Progenitor cell of endocrine pancreas (in vitro differentiated cells): ENCODE measurements around the gene TSR3. TPM values are rescaled to one million over a fixed set of nuclear protein-coding genes. Genes with fewer than 3 reads are reported as not detected.

ENCODE experiments used
- DNase-seq: peaks from one replicate; pipeline ENCODE4 v3.0.0; 2021; ENCODE audit warnings: low spot score; ENCODE audit not compliant: unreplicated experiment
- H3K27ac Mint-ChIP-seq: 2 replicates; pipeline ENCODE4 v1.8.0; 2021; ENCODE audit warnings: mild to moderate bottlenecking, moderate library complexity, mixed read lengths
- H3K27me3 Mint-ChIP-seq: 2 replicates; pipeline ENCODE4 v1.8.0; 2021; ENCODE audit warnings: mixed read lengths
- H3K36me3 Mint-ChIP-seq: 2 replicates; pipeline ENCODE4 v1.8.0; 2022; ENCODE audit warnings: mixed read lengths; ENCODE audit not compliant: insufficient read depth
- H3K4me1 Mint-ChIP-seq: 2 replicates; pipeline ENCODE4 v1.8.0; 2021; ENCODE audit warnings: low read depth, mixed read lengths
- H3K4me3 Mint-ChIP-seq: 2 replicates; pipeline ENCODE4 v1.8.0; 2021; ENCODE audit warnings: low read depth, mild to moderate bottlenecking, moderate library complexity, mixed read lengths
- H3K9me3 Mint-ChIP-seq: 2 replicates; pipeline ENCODE4 v1.8.0; 2021; ENCODE audit warnings: low read depth, mixed read lengths
- CTCF ChIP-seq: fragments of 200-600 bp; sonication (generic); IDR thresholded peaks from one replicate; pipeline ENCODE4 v1.5.0; 2021; ENCODE audit warnings: antibody characterized with exemption, mild to moderate bottlenecking; ENCODE audit not compliant: unreplicated experiment
- total RNA-seq: library from RNA; stranded (reverse); gene quantifications from 2 replicates; pipeline ENCODE4 v1.2.1, GENCODE V29; 2021

TSR3 gene
- total RNA-seq, 1 donor from 2014 or later: 56.8 TPM

- peaks cover 6% of the 10 kb centered on the region for H3K4me1 Mint-ChIP-seq
- H3K4me3 Mint-ChIP-seq: no peak overlapping the region
- H3K27me3 Mint-ChIP-seq: no peaks in the 10 kb centered on the region
- no peak for DNase-seq
- TF ChIP-seq CTCF: no peak
- no peaks in the 10 kb centered on the region for H3K36me3 Mint-ChIP-seq
- no peaks in the 10 kb centered on the region for H3K9me3 Mint-ChIP-seq
- H3K27ac Mint-ChIP-seq: no peak overlapping the region
Observed at GRCh38 chr16:1345651-1346421, 5.8 kb downstream of the TSR3 start.

- H3K36me3 Mint-ChIP-seq: no peaks in the 10 kb centered on the region
- no peak overlapping the region for H3K4me3 Mint-ChIP-seq
- no peak for TF ChIP-seq CTCF
- peaks cover 6% of the 10 kb centered on the region for H3K4me1 Mint-ChIP-seq
- no peaks in the 10 kb centered on the region for H3K27me3 Mint-ChIP-seq
- no peaks in the 10 kb centered on the region for H3K9me3 Mint-ChIP-seq
- H3K27ac Mint-ChIP-seq: no peak overlapping the region
- DNase-seq: no peak
Observed at GRCh38 chr16:1345087-1345486, 6.6 kb downstream of the TSR3 start.

- Mint-ChIP-seq H3K4me3 (no peak overlapping the region), H3K27me3 (no peaks in the 10 kb centered on the region), H3K27ac (no peak overlapping the region), H3K4me1 (peaks cover 6% of the 10 kb centered on the region), H3K9me3 (no peaks in the 10 kb centered on the region), H3K36me3 (no peaks in the 10 kb centered on the region)
- no peak for DNase-seq
- no peak for TF ChIP-seq CTCF
Observed at GRCh38 chr16:1344499-1344898, 7.2 kb downstream of the TSR3 start.

DNA sequence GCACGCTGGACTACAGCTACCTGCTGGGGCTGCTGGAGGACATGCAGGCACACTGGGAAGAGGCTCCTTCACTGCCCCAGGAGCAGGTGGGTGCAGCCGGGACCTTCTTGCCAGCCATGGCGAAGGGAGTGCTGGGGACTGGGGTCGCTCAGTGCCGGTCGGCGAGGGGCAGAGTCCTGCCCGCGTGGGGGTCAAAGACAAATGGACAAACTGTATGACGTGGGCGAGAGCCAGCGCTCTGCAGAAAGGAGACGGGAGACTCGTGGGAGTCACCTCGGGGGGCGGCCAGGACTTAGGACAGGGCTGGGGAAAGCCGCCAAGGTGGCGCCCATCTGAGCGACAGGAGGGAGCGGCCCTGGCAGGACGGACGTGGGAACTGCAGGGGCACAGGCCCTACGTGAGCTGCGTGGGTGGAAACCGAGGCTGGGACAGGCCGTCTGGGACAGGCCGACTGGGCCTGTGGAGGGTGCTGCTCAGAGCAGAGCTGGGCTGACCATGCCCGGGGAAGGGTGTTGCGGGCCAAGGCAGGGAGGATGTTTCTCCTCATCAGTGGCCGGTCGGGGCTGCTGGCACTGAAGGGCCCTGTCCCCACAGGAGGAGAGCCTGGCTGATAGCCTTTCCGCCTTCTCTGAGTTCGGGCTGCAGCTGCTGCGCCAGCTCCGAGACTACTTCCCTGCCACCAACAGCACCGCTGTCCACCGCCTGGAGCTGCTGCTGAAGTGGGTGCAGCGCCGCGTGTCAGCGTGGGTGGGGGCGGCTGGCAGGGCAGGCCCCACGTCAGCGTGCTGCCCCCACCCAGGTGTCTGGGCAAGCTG lies 8.0 kb downstream of the TSR3 start:
- peak overlapping the region; percentile 70 for H3K4me3 Mint-ChIP-seq

More for the DNA sequence above, 8.0 kb downstream of the TSR3 start:
- TF ChIP-seq CTCF: no peak
- Mint-ChIP-seq H3K27ac (peak overlapping the region; percentile 67), H3K4me1 (peaks cover 6% of the 10 kb centered on the region), H3K36me3 (no peaks in the 10 kb centered on the region), H3K9me3 (no peaks in the 10 kb centered on the region), H3K27me3 (no peaks in the 10 kb centered on the region)
- DNase-seq: no peak
